Stimulated activated naive CD4-positive, alpha-beta T cell (primary cell): ENCODE results near the gene MAB21L4.

Source experiments
- DNase-seq, 6 experiments: peaks; one replicate each; lab custom pipeline; 2025; lab: John Stamatoyannopoulos, UW

Gene MAB21L4

GRCh38 chr2:240894006-240894405 lies 1.9 kb downstream of the MAB21L4 start:
- DNase-seq: no peak

GRCh38 chr2:240893363-240893844 lies 2.6 kb downstream of the MAB21L4 start:
- no peak for DNase-seq

- no peak for DNase-seq
These were observed 3.0 kb downstream of the MAB21L4 start for GRCh38 chr2:240892925-240893324.

GRCh38 chr2:240892356-240892755 lies 3.6 kb downstream of the MAB21L4 start:
- DNase-seq: no peak

- no peak for DNase-seq
These were observed 4.2 kb downstream of the MAB21L4 start for GRCh38 chr2:240891492-240892340.

GRCh38 chr2:240890691-240891090 lies 5.3 kb downstream of the MAB21L4 start:
- DNase-seq: no peak

- DNase-seq: no peak
These were observed 6.1 kb downstream of the MAB21L4 start for GRCh38 chr2:240889601-240890560.

- no peak for DNase-seq
These were observed 6.9 kb downstream of the MAB21L4 start for GRCh38 chr2:240888890-240889573.

- DNase-seq: no peak
These were observed 7.6 kb downstream of the MAB21L4 start for GRCh38 chr2:240888130-240888889.

- DNase-seq: no peak
These were observed 8.3 kb downstream of the MAB21L4 start for GRCh38 chr2:240887631-240888030.

GRCh38 chr2:240886678-240887609 lies 9.0 kb downstream of the MAB21L4 start:
- DNase-seq: no peak

- no peak for DNase-seq
These were observed 9.9 kb downstream of the MAB21L4 start for GRCh38 chr2:240886023-240886565.

- DNase-seq: no peak
These were observed 10.4 kb downstream of the MAB21L4 start for GRCh38 chr2:240885566-240885965.

- no peak for DNase-seq
These were observed 11.2 kb downstream of the MAB21L4 start for GRCh38 chr2:240884745-240885144.

GRCh38 chr2:240884221-240884620 lies 11.7 kb downstream of the MAB21L4 start:
- DNase-seq: no peak

GRCh38 chr2:240881913-240882312 lies 14.0 kb downstream of the MAB21L4 start:
- no peak for DNase-seq

GRCh38 chr2:240879105-240879504 lies 16.9 kb downstream of the MAB21L4 start:
- no peak for DNase-seq

- no peak for DNase-seq
These were observed 17.5 kb downstream of the MAB21L4 start for GRCh38 chr2:240878341-240878936.
